ENCODE data around the gene MOGAT1. TPM values are rescaled to one million over a fixed set of nuclear protein-coding genes. Genes with fewer than 3 reads are reported as not detected.

Gene MOGAT1
- total and polyA plus RNA-seq, 2 of the 13 experiments (the other 11 are each of a cell fraction or from before 2014, with no cell fraction given), result 0.98 to 4.3 TPM

GRCh38 chr2:222709191-222709891, 37.9 kb downstream of the MOGAT1 start (continued):
- TF ChIP-seq, protein P1, sequence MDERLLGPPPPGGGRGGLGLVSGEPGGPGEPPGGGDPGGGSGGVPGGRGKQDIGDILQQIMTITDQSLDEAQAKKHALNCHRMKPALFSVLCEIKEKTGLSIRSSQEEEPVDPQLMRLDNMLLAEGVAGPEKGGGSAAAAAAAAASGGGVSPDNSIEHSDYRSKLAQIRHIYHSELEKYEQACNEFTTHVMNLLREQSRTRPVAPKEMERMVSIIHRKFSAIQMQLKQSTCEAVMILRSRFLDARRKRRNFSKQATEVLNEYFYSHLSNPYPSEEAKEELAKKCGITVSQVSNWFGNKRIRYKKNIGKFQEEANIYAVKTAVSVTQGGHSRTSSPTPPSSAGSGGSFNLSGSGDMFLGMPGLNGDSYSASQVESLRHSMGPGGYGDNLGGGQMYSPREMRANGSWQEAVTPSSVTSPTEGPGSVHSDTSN (CRISPR knock-in tag; IDR thresholded peaks at IDR 0.05), result peak; percentile 76
- no peak for TF ChIP-seq ZNF253 (CRISPR knock-in tag; IDR thresholded peaks at IDR 0.05; ENCODE audit: borderline replicate concordance)
- TF ChIP-seq, protein P2, sequence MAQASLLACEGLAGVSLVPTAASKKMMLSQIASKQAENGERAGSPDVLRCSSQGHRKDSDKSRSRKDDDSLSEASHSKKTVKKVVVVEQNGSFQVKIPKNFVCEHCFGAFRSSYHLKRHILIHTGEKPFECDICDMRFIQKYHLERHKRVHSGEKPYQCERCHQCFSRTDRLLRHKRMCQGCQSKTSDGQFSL (CRISPR knock-in tag; IDR thresholded peaks at IDR 0.05), result no peak
- TF ChIP-seq FOXO4 (CRISPR knock-in tag; conservative IDR thresholded peaks at IDR 0.05), result no peak
- no peak for TF ChIP-seq ZNF382 (CRISPR knock-in tag; IDR thresholded peaks at IDR 0.05; ENCODE audit: borderline replicate concordance)
- TF ChIP-seq, protein P3, sequence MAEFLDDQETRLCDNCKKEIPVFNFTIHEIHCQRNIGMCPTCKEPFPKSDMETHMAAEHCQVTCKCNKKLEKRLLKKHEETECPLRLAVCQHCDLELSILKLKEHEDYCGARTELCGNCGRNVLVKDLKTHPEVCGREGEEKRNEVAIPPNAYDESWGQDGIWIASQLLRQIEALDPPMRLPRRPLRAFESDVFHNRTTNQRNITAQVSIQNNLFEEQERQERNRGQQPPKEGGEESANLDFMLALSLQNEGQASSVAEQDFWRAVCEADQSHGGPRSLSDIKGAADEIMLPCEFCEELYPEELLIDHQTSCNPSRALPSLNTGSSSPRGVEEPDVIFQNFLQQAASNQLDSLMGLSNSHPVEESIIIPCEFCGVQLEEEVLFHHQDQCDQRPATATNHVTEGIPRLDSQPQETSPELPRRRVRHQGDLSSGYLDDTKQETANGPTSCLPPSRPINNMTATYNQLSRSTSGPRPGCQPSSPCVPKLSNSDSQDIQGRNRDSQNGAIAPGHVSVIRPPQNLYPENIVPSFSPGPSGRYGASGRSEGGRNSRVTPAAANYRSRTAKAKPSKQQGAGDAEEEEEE (CRISPR knock-in tag; IDR thresholded peaks at IDR 0.05; ENCODE audit: borderline replicate concordance), result no peak
- TF ChIP-seq ZNF512 (CRISPR knock-in tag; IDR thresholded peaks at IDR 0.05), result no peak
- TF ChIP-seq RBFOX2 (IDR thresholded peaks at IDR 0.05; ENCODE audit: low read depth, low read length), result peak; percentile 32; the same call in 1 of the 2 replicates
- TF ChIP-seq TP53 (CRISPR knock-in tag; conservative IDR thresholded peaks at IDR 0.05), result peak; percentile 88
- TF ChIP-seq ZNF772 (CRISPR knock-in tag; IDR thresholded peaks at IDR 0.05), result peak; percentile 82
- peak; percentile 45; the same call in 1 of the 2 replicates for TF ChIP-seq ZNF563 (CRISPR knock-in tag; IDR thresholded peaks at IDR 0.05)
- no peak for TF ChIP-seq AGO1 (IDR thresholded peaks at IDR 0.05; ENCODE audit: low read depth, low read length, poor library complexity, severe bottlenecking)
- TF ChIP-seq HHEX (CRISPR knock-in tag; IDR thresholded peaks at IDR 0.05), result peak; percentile 44; the same call in 1 of the 2 replicates
- TF ChIP-seq LRRFIP1 (CRISPR knock-in tag; conservative IDR thresholded peaks at IDR 0.05), result no peak
- peak; percentile 99 for TF ChIP-seq SALL1 (CRISPR knock-in tag; IDR thresholded peaks at IDR 0.05)
- peak; percentile 94 for TF ChIP-seq MED13 (CRISPR knock-in tag; IDR thresholded peaks at IDR 0.05)
- TF ChIP-seq ZNF251 (CRISPR knock-in tag; IDR thresholded peaks at IDR 0.05), result no peak
- TF ChIP-seq HDAC1 (CRISPR knock-in tag; IDR thresholded peaks at IDR 0.05), result peak; percentile 85

All from HepG2 (cell line).